Subcutaneous abdominal adipose tissue (tissue), 5 donors: ENCODE data around the gene FGGY.

Source experiments
- H3K27ac ChIP-seq: one replicate; pipeline ENCODE4 v1.7.0; 2013; ENCODE audit warnings: low read depth, mild to moderate bottlenecking, inconsistent platforms, low read length, moderate library complexity
- H3K27me3 ChIP-seq, 5 donors: one replicate each; pipeline ENCODE4 v1.7.0; 2013; ENCODE audit warnings: low read length in 5 of 5, inconsistent platforms in 1 of 5; ENCODE audit not compliant: control insufficient read depth in 5 of 5, insufficient read depth in 4 of 5
- H3K36me3 ChIP-seq, 5 donors: one replicate each; pipeline ENCODE4 v1.7.0; 2013; ENCODE audit warnings: low read length in 5 of 5; ENCODE audit not compliant: control insufficient read depth in 5 of 5, insufficient read depth in 5 of 5
- H3K4me1 ChIP-seq, 5 donors: one replicate each; pipeline ENCODE4 v1.7.0; 2013; ENCODE audit warnings: low read length in 5 of 5, mild to moderate bottlenecking in 3 of 5, moderate library complexity in 1 of 5; ENCODE audit not compliant: control insufficient read depth in 5 of 5, insufficient read depth in 5 of 5
- H3K4me3 ChIP-seq, 5 donors: one replicate each; pipeline ENCODE4 v1.7.0; 2013; ENCODE audit warnings: low read length in 5 of 5, low read depth in 1 of 5
- H3K9ac ChIP-seq, 5 donors: one replicate each; pipeline ENCODE4 v1.7.0; 2013; ENCODE audit warnings: low read length in 5 of 5, mild to moderate bottlenecking in 4 of 5, moderate library complexity in 3 of 5
- H3K9me3 ChIP-seq, 5 donors: one replicate each; pipeline ENCODE4 v1.7.0; 2013; ENCODE audit warnings: low read length in 5 of 5; ENCODE audit not compliant: control insufficient read depth in 5 of 5
- donor health status: healthy.
- donor health status: healthy.
- donor health status: healthy.
- donor health status: healthy.
- donor health status: healthy.

Gene FGGY

GRCh38 chr1:59285691-59286090 lies 11.2 kb upstream of the FGGY start:
- no peaks in the 10 kb centered on the region for H3K27me3 ChIP-seq
- H3K36me3 ChIP-seq = no peaks in the 10 kb centered on the region
- H3K4me1 ChIP-seq = no peaks in the 10 kb centered on the region
- H3K9me3 ChIP-seq = no peaks in the 10 kb centered on the region
- no peak overlapping the region for H3K4me3 ChIP-seq
- no peak overlapping the region for H3K27ac ChIP-seq
- no peak overlapping the region for H3K9ac ChIP-seq

GRCh38 chr1:59288046-59288445 lies 8.8 kb upstream of the FGGY start:
- Histone ChIP-seq H3K36me3 (no peaks in the 10 kb centered on the region), H3K4me3 (no peak overlapping the region), H3K9me3 (no peaks in the 10 kb centered on the region), H3K27me3 (no peaks in the 10 kb centered on the region), H3K4me1 (peaks cover 0 to 15% (median 14%) of the 10 kb centered on the region in 5 donors), H3K27ac (no peak overlapping the region), H3K9ac (no peak overlapping the region)

GRCh38 chr1:59289570-59289969 lies 7.3 kb upstream of the FGGY start:
- Histone ChIP-seq H3K27me3 (no peaks in the 10 kb centered on the region), H3K4me3 (no peak overlapping the region), H3K9ac (no peak overlapping the region), H3K4me1 (peaks cover 0 to 17% (median 15%) of the 10 kb centered on the region in 5 donors), H3K36me3 (no peaks in the 10 kb centered on the region), H3K9me3 (no peaks in the 10 kb centered on the region), H3K27ac (no peak overlapping the region)

- Histone ChIP-seq H3K27ac (no peak overlapping the region), H3K27me3 (no peaks in the 10 kb centered on the region), H3K36me3 (no peaks in the 10 kb centered on the region), H3K4me1 (peaks cover 0 to 17% (median 15%) of the 10 kb centered on the region in 5 donors), H3K9ac (no peak overlapping the region), H3K9me3 (no peaks in the 10 kb centered on the region), H3K4me3 (no peak overlapping the region)
Observed at GRCh38 chr1:59290193-59290949, 6.5 kb upstream of the FGGY start.

- no peaks in the 10 kb centered on the region for H3K9me3 ChIP-seq
- peak overlapping the region; percentile 53 for H3K27ac ChIP-seq
- H3K9ac ChIP-seq = no peak overlapping the region
- H3K4me3 ChIP-seq = no peak overlapping the region
- H3K4me1 ChIP-seq = peaks cover 0 to 26% (median 21%) of the 10 kb centered on the region in 5 donors
- H3K27me3 ChIP-seq = no peaks in the 10 kb centered on the region
- H3K36me3 ChIP-seq = no peaks in the 10 kb centered on the region
Observed at GRCh38 chr1:59291561-59291960, 5.3 kb upstream of the FGGY start.

GRCh38 chr1:59292562-59292961 lies 4.3 kb upstream of the FGGY start:
- peak overlapping the region in 1 of 5 donors; percentile 0 for H3K9ac ChIP-seq
- H3K4me3 ChIP-seq = no peak overlapping the region
- H3K27ac ChIP-seq = peak overlapping the region; percentile 53

GRCh38 chr1:59293206-59293605 lies 3.7 kb upstream of the FGGY start:
- Histone ChIP-seq H3K9ac (peak overlapping the region in 1 of 5 donors; percentile 0), H3K27ac (peak overlapping the region; percentile 53), H3K9me3 (no peaks in the 10 kb centered on the region), H3K4me1 (peaks cover 0 to 37% (median 31%) of the 10 kb centered on the region in 5 donors), H3K4me3 (no peak overlapping the region), H3K36me3 (no peaks in the 10 kb centered on the region), H3K27me3 (no peaks in the 10 kb centered on the region)

More at GRCh38 chr1:59292562-59292961, 4.3 kb upstream of the FGGY start:
- no peaks in the 10 kb centered on the region for H3K9me3 ChIP-seq
- no peaks in the 10 kb centered on the region for H3K27me3 ChIP-seq
- H3K4me1 ChIP-seq = peaks cover 0 to 30% (median 25%) of the 10 kb centered on the region in 5 donors
- H3K36me3 ChIP-seq = no peaks in the 10 kb centered on the region

- no peaks in the 10 kb centered on the region for H3K27me3 ChIP-seq
- no peak overlapping the region for H3K9ac ChIP-seq
- H3K9me3 ChIP-seq = no peaks in the 10 kb centered on the region
- no peak overlapping the region for H3K27ac ChIP-seq
- no peaks in the 10 kb centered on the region for H3K36me3 ChIP-seq
- H3K4me3 ChIP-seq = no peak overlapping the region
- H3K4me1 ChIP-seq = peaks cover 0 to 43% (median 37%) of the 10 kb centered on the region in 5 donors
Observed at GRCh38 chr1:59293849-59294248, 3.0 kb upstream of the FGGY start.

- H3K27me3 ChIP-seq = no peaks in the 10 kb centered on the region
- H3K9ac ChIP-seq = no peak overlapping the region
- no peaks in the 10 kb centered on the region for H3K36me3 ChIP-seq
- peaks cover 0 to 45% (median 37%) of the 10 kb centered on the region in 5 donors for H3K4me1 ChIP-seq
- no peak overlapping the region for H3K4me3 ChIP-seq
- H3K9me3 ChIP-seq = no peaks in the 10 kb centered on the region
- no peak overlapping the region for H3K27ac ChIP-seq
Observed at GRCh38 chr1:59294423-59294822, 2.5 kb upstream of the FGGY start.

GRCh38 chr1:59295618-59296017 lies 1.3 kb upstream of the FGGY start:
- Histone ChIP-seq H3K4me1 (peaks cover 0 to 45% (median 37%) of the 10 kb centered on the region in 5 donors), H3K9me3 (no peaks in the 10 kb centered on the region), H3K4me3 (peak overlapping the region; percentile 62 to 74 (median 72)), H3K27me3 (no peaks in the 10 kb centered on the region), H3K36me3 (no peaks in the 10 kb centered on the region), H3K9ac (peak overlapping the region; percentile 77 to 89 (median 81)), H3K27ac (peak overlapping the region; percentile 96)
